T47D (cell line): ENCODE measurements around the gene OCRL.
A peak's percentile ranks its signal among the peaks of the same experiment; 100 is the strongest.

Experiments
- DNase-seq, 2 experiments: peaks; one replicate each; pipeline versions ENCODE4 v3.0.0 to v3.0.0-alpha.2; 2011 to 2012; ENCODE audit warnings: low read depth in 1 of 2, low spot score in 1 of 2
- JUND ChIP-seq: IDR thresholded peaks from 2 replicates; pipeline ENCODE4 v1.6.1; 2012; ENCODE audit warnings: low read depth
- in situ Hi-C: cut with HindIII; loops from 2 replicates; pipeline ENCODE4 v1.10.0; 2016; ENCODE audit warnings: low sequenced_read_pairs, low pct_unique_long_range_greater_than_20kb

OCRL gene

DNA sequence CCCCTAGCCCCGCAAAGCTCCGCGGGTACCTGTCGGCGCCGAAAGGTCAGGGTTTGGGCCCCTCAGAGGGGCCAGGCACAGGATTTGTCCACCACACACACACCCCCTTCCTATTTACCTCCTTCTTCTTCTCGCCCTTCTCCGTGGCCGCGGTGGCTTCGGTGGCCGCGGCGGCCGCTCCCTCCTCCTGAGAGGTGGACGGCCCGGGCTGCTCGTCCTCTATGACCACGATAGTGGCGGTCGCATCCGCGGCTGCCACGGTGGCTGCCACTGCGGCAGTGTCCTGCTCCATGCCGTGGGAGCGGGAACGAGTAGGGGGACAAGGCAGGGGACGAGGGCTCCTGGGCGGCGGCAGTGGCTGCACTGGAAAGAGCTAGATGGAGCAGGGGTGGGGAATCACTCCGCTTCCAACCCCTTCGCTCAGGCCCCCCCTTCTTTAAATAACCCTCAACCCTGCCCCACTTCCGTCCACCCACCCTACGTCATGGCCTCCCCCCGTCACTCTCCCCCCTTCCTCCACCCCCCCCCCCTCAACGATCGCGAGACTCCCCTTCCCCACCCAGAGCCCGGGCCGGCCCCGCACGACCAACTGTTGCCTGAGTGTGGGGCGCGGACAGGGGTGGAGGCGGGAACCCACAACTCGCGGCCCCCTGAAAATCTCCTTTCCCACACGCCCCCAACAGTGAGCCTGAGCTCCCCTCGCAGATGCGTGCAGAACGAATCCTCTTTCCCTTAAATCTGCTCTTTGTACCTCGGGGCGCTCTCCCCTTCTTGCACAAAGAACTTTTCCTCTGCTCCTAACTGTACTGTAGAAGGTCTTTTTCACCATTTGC lies 16.8 kb upstream of the OCRL start, which contains the start of gene SMARCA1:
Gene SMARCA1, minus strand, starts transcription at position 412 of the 833 bp plus-strand sequence. Its CDS starts 120 bp downstream, at position 292.
- TF ChIP-seq JUND: no peak
- peak; percentile 10 to 42 for DNase-seq
- in situ Hi-C loops: no loop called here

DNA sequence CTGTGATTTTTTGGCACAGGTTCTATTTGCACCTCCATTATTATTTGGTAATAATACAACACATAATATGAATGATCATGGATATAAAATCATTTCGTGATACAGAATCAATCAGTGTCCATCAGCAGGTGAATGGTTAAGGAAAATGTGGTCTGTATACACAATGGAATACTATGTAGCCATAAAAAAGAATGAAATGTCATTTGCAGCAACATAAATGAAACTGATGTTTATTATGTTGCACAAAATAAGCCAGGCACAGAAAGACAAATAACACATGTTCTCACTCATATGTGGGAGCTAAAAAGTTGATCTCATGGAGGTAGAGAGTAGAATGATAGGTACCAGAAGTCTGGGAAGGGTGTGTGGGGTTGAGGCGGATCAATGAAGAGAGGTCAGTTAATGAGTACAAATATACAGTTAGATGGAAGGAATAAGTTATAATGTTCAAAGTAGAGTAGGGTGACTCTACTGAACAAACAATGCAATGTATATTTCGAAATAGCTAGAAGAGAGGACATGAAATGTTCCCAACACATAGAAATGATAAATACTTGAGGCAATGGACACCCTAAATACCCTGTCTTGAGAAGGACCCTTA lies 15.7 kb upstream of the OCRL start:
- TF ChIP-seq JUND: no peak
- no peak for DNase-seq
- in situ Hi-C loops: no loop called here

GRCh38 chrX:129525162-129525561 lies 14.9 kb upstream of the OCRL start:
- in situ Hi-C loops: no loop called here
- peak; percentile 5 to 79 for DNase-seq
- no peak for TF ChIP-seq JUND

DNA sequence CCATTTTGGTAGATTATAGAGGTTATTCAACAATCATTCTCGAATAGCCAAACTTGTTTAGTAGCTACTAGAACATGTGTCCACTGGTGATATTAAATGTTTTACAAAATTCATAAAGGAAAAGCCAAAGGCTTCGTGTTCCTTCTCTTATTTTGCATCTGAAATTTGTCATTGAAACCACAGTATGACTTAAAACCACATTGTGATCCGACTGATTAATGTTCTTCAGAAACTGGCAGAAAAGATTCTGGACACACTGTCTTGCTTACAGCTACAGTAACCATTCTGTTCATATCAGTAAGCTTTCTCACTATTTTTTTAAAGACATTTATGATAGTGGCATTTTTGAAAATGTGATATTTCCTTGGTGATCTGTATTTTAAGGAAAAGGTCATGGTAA lies 14.2 kb upstream of the OCRL start:
- in situ Hi-C loops: no loop called here
- no peak for DNase-seq
- TF ChIP-seq JUND: no peak

GRCh38 chrX:129529685-129530281 lies 10.3 kb upstream of the OCRL start:
- no peak for TF ChIP-seq JUND
- no peak for DNase-seq
- in situ Hi-C loops: no loop called here

DNA sequence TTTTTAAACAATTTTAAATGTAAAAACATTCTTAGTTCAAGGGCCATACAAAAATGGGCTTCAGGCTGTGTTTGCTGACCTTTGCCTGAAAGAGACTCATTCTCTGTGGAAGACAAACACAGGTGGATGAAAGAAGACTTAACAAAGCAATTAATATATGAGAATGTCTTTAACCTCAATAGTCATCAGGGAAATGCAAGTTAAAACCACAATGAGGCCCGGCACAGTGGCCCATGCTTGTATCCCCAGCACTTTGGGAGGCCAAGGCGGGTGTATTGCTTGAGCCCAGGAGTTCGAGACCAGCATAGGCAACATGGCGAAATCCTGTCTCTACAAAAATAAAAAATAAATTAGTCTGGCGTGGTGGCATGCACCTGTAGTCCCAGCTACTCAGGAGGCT lies 9.6 kb upstream of the OCRL start:
- in situ Hi-C loops: no loop called here
- no peak for DNase-seq
- TF ChIP-seq JUND: no peak

DNA sequence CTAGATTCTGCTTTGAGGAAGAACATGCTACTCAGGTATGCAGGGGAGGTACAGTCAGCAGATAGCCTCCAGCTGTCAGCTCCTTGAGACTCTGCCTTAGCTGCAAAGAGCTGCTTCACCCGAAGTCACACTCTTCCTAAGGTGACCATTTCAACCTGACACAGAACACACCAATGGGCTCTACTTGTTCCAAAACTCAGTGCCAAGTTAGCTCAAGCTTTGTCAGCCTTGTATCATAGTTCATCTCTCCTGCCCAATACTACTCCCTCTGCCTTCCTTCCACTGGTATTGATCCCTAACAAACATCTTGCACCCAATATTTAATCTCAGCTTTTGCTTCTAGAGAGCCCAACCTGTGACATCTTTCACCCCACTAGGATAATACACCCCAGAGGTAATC lies 8.9 kb upstream of the OCRL start:
- TF ChIP-seq JUND: no peak
- in situ Hi-C loops: no loop called here
- DNase-seq: peak in 1 of 2 experiments; percentile 35

GRCh38 chrX:129534816-129535578 lies 5.1 kb upstream of the OCRL start:
- no peak for DNase-seq
- TF ChIP-seq JUND: no peak
- in situ Hi-C loops: no loop called here

DNA sequence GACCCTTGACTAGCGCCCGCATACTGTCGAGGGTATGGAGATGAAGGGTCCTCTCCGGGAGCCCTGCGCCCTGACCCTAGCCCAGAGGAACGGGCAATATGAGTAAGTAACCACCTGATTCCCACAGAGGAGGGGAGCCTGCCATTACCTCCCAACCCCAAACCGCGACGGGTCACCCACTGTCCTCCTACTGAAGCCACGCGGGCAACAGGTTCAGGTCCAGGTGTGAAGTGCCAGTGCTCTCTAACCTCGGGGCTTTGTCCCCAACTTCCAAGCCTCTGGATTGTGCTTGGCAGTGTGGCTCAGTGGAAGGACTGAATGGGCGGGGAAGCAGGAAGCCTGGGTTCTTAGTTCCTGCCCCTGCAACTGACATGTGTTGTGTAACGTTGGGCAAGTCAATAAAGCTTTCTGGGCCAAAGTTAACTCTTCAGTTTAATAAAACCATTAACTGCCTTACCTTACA lies 694 bp downstream of the OCRL start:
- no peak for TF ChIP-seq JUND
- in situ Hi-C loops: no loop called here
- DNase-seq: peak in 1 of 2 experiments; percentile 11

DNA sequence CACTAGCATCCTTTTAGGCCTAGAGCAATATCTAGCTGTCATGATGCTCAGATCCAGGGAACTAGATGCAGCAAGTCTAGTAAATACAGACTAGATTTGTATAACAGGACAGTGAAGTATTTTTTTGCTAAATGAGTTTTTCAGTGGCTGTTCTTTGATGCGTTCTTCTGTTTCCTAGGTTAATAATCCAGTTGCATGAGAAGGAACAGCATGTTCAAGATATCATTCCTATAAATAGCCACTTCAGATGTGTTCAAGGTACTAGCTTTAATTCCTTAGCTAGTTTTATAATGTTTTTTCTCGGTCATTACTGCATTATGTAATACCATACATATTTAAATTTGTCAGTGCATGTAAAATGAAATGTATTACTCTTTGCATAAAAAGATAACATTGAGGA lies 4.7 kb downstream of the OCRL start:
- no peak for TF ChIP-seq JUND
- no peak for DNase-seq
- in situ Hi-C loops: no loop called here

DNA sequence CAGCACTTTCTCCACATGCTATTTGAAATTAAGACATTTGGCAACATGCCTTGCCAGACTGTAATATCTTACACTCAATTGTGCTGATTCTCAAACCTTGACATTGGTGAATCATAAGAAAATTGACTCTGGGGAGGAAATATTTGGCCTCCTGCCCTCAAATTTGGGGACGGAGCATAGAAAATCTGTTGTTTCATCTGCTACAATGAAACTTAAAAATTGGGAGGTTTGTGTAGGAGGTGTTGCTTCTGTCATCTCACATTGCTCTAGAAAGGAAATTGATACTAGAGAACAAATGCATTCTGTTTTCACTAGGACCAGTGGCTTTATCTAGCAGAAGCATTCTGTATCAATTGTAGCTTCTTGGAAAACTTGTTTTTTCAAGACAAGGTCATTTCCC lies 5.3 kb downstream of the OCRL start:
- no peak for TF ChIP-seq JUND
- no peak for DNase-seq
- in situ Hi-C loops: no loop called here

DNA sequence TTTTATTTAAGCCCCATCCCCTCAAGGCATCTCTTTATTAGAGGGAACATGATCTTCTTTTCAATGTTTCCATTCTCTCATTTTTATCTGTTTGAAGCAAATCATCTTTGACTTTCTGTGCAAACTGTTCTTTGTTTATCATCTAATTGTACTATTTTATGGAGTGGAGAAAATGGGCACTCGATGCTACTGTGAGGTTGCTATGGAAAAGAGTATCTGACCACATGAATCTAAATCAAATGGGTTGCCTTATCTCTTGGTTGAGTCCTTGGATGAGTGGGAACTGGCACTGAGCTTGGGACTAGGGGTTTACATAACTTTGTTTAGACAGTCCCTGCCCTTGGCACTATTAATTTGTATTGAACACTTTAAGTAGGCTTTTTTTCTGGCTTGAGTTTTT lies 9.1 kb downstream of the OCRL start:
- TF ChIP-seq JUND: no peak
- in situ Hi-C loops: no loop called here

More for the DNA sequence above, 9.1 kb downstream of the OCRL start:
- no peak for DNase-seq
